GM12892 (cell line): ENCODE results near the gene AKTIP.

Experiments
- POLR2A ChIP-seq: IDR thresholded peaks from 2 replicates; pipeline ENCODE4 v1.6.1; 2011; ENCODE audit warnings: low read depth, low read length, control low read depth
- POLR2AphosphoS5 ChIP-seq: IDR thresholded peaks from 2 replicates; pipeline ENCODE4 v1.6.1; 2011; ENCODE audit warnings: low read depth, low read length, control low read depth

DNA sequence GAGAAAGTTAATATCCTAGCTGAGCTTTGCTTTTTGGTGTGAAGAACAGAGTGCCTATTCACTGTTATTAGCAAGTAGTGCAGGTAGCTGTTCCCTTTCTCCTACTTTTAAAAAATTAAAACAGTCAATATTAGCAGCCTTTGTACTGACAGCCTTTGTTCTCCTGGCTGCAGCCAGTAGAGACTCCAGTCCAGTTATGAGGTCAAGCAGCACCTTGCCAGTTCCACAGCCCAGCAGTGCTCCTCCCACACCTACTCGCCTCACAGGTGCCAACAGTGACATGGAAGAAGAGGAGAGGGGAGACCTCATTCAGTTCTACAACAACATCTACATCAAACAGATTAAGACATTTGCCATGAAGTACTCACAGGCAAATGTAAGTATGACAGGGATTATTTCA lies 22.6 kb downstream of the AKTIP start:
- no peak for TF ChIP-seq POLR2AphosphoS5
- TF ChIP-seq POLR2A = no peak
